Activated T-cell treated with anti-CD3 and anti-CD28 coated beads, Interleukin-2, amount 50 U/mL, for 4 hours (primary cell): ENCODE results near the gene FAM8A1. TPM values are rescaled to one million over a fixed set of nuclear protein-coding genes. Genes with fewer than 3 reads are reported as not detected.

Experiments used
- total RNA-seq, 3 donors: library from RNA; stranded (reverse); gene quantifications; one replicate each; pipeline ENCODE4 v1.2.1, GENCODE V29; 2021

The FAM8A1 gene
- total RNA-seq, 3 donors from 2014 or later = 2.1 to 2.6 (median 2.4) TPM

Other genes starting within 250 kb of the FAM8A1 start
- not detected for gene CAP2, start 206.7 kb upstream of the FAM8A1 start, total RNA-seq
- gene NUP153, start 106.6 kb downstream of the FAM8A1 start, total RNA-seq = 100 to 1,000 TPM; 105 to 108 (median 106) TPM